SK-N-MC (cell line): ENCODE data around the gene DICER1.

Experiments used
- EZH2 ChIP-seq: fragments of 200-600 bp; sonication (generic); IDR thresholded peaks from one replicate; pipeline ENCODE4 v1.6.1; 2017; ENCODE audit warnings: antibody characterized with exemption
- FOXP2 ChIP-seq: optimal IDR thresholded peaks from 2 replicates; pipeline ENCODE3; 2011; ENCODE audit warnings: mild to moderate bottlenecking, moderate library complexity; ENCODE audit not compliant: insufficient read depth; ENCODE audit errors: extremely low read length, control extremely low read depth
- POLR2AphosphoS5 ChIP-seq: IDR thresholded peaks from 2 replicates; pipeline ENCODE4 v1.6.1; 2012; ENCODE audit warnings: mild to moderate bottlenecking, low read depth, low read length, borderline replicate concordance

- TF ChIP-seq EZH2 (no peak), FOXP2 (no peak), POLR2AphosphoS5 (no peak)
Observed at GRCh38 chr14:95058491-95058890, 98.8 kb downstream of the DICER1 start.
